GM21447 (cell line): ENCODE results near the gene BACE1-AS.
"Not testable (repeated sequence)": the region's sequence is repeated elsewhere in the genome, so short reads cannot be mapped to it uniquely, and the experiment has no call there.

Experiments
- ATAC-seq: cut with Tn5 transposase; IDR thresholded peaks from one replicate; pipeline ENCODE4 v1.9.1; 2021; ENCODE audit not compliant: unreplicated experiment

BACE1-AS gene

GRCh38 chr11:117319214-117319840, 28.2 kb downstream of the BACE1-AS start:
- ATAC-seq = no peak

- ATAC-seq = not testable (repeated sequence)
Measured at GRCh38 chr11:117327255-117327566, 36.1 kb downstream of the BACE1-AS start.

DNA sequence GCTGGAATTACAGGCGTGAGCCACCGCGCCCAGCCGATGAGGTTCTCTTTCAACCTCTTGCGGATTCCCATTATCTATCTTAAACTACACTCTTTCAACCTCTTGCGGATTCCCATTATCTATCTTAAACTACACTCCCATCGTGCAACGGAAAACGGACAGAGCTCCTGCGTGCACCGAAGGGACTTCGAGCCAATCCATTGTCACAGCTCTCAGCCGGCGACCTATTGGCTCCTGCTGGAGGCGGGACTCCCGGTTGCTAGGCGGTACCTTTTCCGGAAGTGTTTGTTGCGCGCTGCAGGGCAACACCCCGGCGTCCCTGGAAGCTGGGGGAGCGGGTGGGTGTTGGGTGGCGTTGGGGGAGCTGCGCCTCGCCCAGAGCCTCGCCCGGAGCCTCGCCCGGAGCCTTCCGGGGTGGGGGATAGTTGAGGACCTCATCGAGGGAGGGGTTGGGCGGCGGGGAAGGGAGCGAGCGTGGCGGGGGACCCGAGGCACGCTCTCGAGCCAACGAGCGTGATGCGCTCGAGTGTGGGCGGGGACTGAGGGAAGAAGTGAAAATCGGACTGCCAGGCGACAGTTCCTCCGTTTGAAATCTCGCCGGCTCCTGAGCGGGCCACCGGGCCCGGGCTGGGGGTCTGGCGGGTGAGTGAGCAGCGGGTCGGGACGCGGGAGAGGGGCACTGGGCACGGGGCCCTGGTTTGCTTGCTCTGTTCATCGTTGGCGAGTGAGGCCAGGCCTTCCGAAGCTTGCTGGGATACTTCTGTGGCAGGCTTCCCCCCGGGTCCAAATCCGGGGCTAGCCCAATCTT, 36.6 kb downstream of the BACE1-AS start, which contains the start of gene CEP164:
Gene CEP164 (plus strand): TSS at position 288 of the 808 bp plus-strand sequence. CDS start 10,733 bp downstream, outside the sequence.
- ATAC-seq = peak; percentile 97

DNA sequence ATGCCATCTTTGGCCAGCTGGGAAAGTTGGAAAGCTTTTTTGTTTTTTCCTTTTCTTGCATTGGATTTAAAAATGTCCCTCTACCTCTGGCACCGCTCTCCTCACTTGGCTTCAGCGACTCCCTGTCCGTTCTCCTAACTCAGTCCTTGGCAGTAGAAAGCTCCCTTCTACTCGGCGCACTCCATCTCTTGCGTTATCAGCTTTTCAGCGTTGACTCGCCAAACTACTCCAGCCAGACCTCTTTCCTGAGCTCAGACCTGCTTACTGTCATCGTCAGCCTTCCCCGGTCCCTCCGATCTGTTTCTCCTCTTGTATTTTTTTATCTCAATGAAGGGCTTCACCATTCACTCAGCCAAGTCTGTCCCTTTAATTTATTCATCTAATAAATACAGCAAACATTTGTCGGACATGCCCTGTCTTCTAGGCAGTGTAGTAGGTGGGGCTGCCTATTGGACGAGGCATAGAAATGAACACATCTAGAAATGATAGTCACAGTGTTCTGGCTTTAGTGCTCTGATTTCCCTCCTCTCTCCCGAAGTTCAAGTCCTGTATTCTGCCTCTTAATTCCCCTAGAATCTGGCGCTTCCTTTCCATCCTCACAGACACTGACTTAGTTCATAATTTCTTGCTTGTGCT, 37.3 kb downstream of the BACE1-AS start:
- peak; percentile 10 for ATAC-seq

GRCh38 chr11:117332843-117333242, 41.7 kb downstream of the BACE1-AS start:
- no peak for ATAC-seq

DNA sequence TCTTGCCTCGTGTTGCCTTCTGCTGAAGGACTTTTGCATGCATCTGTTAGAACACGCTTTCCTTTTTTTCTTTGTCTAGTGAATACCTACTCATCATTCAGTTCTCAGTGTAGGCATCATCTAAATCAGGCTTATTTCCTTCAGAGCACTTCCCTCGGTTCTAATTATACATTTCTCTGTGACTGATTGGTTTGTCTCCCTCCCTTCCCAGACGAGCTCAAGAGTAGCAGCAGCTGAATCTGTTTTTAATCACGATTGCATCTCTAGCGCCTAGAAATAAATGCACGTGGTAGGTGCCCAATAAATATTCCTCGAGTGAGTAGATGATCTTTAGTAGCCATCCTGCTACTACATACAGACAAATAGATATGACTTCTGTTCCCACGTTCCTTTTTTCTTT, 42.8 kb downstream of the BACE1-AS start:
- ATAC-seq = no peak

DNA sequence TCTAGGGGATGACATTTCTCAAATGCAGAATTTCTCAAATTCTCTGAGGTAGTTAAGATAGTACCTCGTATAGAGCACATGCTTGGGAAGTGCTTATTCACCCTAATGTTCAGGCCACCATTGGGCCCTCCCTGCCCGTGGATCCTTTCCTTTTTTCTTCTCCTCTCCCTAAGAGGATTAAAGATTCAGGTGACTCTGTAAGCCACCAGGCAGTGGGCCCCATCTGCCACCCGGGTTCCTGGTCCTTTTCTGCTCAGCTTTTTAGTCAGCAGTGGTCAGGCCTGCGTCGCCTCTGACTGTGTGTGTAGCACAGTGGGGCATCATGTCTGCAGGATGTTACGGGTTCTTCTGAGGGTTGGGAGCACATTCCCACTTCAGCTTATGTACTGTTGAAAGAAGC, 43.8 kb downstream of the BACE1-AS start:
- no peak for ATAC-seq

DNA sequence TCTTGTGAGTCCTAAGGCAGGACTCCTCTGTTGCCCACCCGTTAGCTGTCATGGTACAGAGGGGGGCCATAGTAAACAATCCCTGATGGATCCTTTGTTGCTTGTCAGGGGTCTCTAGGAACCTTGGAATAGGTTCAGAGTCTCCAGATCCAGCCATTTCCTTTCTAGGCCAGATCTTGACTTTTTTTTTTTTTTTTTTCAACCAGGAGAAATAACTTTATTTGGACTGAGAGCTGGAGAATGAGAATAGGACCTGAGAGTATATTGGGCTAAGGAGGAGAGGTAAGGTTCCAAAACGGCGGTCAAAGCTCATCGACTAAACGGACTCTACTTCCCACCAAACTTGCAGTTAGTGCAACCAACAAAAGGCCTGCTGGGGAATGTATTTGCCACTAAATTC, 44.3 kb downstream of the BACE1-AS start:
- ATAC-seq = no peak

DNA sequence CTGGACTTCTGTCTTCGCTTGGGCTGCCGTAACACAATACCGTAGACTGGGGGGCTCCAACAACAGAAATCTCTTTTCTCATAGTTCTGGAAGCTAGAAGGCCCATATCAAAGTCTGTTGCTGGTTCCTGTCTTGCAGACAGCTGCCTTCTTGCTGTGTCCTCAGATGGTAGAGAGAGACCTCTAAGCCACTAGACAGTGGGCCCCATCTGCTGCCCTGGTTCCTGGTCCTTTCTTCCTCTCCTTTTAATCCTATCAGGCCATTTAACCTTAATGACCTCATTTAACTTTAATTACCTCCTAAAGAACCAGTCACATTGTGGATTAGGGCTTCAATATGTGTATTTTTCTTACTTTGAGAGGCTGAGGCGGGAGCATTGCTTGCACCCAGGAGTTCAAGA, 45.9 kb downstream of the BACE1-AS start:
- ATAC-seq = no peak
